ENCODE results near the gene NTMT1. TPM values are rescaled to one million over a fixed set of nuclear protein-coding genes. Genes with fewer than 3 reads are reported as not detected.

The NTMT1 gene
- total and polyA plus RNA-seq, 2 donors: 23.9 to 33.2 TPM

- H3K27ac ChIP-seq (ENCODE audit: low read depth in 1 of 2, low read length in 1 of 2): no peak overlapping the region
- DNase-seq (ENCODE audit: low read depth in 6 of 9, low spot score in 9 of 9): no peak
- 90% methylated on average over 7 of the region's 7 CpGs for whole genome bisulfite sequencing
Observed at GRCh38 chr9:129594632-129595031, 31.3 kb upstream of the NTMT1 start.

DNA sequence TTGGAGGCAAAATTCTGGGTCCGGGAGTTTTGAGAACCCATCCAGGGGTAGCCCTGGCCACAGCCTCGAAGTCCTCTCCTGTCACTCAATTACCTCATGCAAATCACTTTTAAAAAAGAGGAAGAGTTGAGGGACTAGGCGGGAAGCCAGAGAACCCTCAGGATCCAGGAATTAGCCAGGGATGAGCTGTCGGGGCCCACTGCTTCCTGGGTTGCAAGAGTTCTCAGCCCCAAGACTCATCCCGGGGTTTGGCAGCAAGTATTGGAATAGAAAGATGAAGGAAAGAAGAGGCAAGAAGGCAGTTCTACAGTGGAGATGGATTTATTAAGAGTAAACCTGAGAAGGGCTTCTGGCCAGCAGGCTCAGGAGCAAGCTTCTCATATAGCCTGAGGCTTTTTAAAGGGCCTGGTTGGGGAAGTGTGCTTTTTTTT, 30.6 kb upstream of the NTMT1 start:
- WGBS: 72% methylated on average over 5 of the region's 5 CpGs
- Histone ChIP-seq H3K27ac (ENCODE audit: low read depth in 1 of 2, low read length in 1 of 2) (no peak overlapping the region), H3K4me3 (ENCODE audit: low read length in 2 of 2) (no peak overlapping the region), H3K9me3 (ENCODE audit: control insufficient read depth in 2 of 2, insufficient read depth in 1 of 2, low read length in 1 of 2) (peaks cover 0 to 10% of the 10 kb centered on the region in 2 donors), H3K27me3 (ENCODE audit: control insufficient read depth in 2 of 2, insufficient read depth in 1 of 2, low read length in 1 of 2) (peaks cover 19 to 45% of the 10 kb centered on the region in 2 donors), H3K36me3 (ENCODE audit: control insufficient read depth in 2 of 2, insufficient read depth in 2 of 2, low read length in 1 of 2) (no peaks in the 10 kb centered on the region), H3K4me1 (ENCODE audit: control insufficient read depth in 2 of 2, insufficient read depth in 2 of 2, low read length in 2 of 2) (peaks cover 2 to 32% of the 10 kb centered on the region in 2 donors)
- no peak for DNase-seq (ENCODE audit: low read depth in 6 of 9, low spot score in 9 of 9)

More at GRCh38 chr9:129594632-129595031, 31.3 kb upstream of the NTMT1 start:
- Histone ChIP-seq H3K27me3 (ENCODE audit: control insufficient read depth in 2 of 2, insufficient read depth in 1 of 2, low read length in 1 of 2) (peaks cover 19 to 45% of the 10 kb centered on the region in 2 donors), H3K9me3 (ENCODE audit: control insufficient read depth in 2 of 2, insufficient read depth in 1 of 2, low read length in 1 of 2) (peaks cover 0 to 10% of the 10 kb centered on the region in 2 donors), H3K36me3 (ENCODE audit: control insufficient read depth in 2 of 2, insufficient read depth in 2 of 2, low read length in 1 of 2) (no peaks in the 10 kb centered on the region), H3K4me1 (ENCODE audit: control insufficient read depth in 2 of 2, insufficient read depth in 2 of 2, low read length in 2 of 2) (peaks cover 2 to 32% of the 10 kb centered on the region in 2 donors), H3K4me3 (ENCODE audit: low read length in 2 of 2) (no peak overlapping the region)

DNA sequence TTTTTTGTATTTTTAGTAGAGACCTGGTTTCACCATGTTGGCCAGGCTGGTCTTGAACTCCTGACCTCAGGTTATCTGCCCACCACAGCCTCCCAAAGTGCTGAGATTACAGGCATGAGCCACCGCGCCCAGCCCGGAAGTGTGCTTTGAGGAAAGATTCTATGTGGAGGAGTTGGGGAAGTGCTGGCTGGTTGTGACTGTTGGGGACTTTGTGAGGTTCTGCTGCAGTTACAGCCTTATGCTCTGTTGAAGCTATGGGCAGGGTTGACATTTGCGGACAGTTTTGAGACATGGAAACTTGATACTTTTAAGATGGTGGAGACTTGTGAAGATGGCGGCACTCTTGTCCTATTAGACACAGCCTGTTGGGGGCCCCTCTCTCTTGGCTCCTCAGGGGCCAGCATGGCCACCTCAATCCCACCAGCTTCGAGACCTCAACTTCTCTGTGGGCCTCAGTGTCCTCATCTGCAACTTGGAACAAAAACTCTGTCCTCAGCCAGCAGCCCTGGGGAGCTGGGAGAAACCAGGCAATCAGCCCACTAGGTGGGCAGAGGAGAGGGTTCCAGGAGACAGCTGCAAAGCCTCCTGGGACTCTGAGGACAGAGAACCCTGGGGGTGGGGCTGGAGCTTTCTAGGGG, 29.9 kb upstream of the NTMT1 start:
- WGBS: 60% methylated on average over 6 of the region's 6 CpGs
- H3K9me3 ChIP-seq (ENCODE audit: control insufficient read depth in 2 of 2, insufficient read depth in 1 of 2, low read length in 1 of 2): peaks cover 0 to 10% of the 10 kb centered on the region in 2 donors
- no peaks in the 10 kb centered on the region for H3K36me3 ChIP-seq (ENCODE audit: control insufficient read depth in 2 of 2, insufficient read depth in 2 of 2, low read length in 1 of 2)
- DNase-seq (ENCODE audit: low read depth in 6 of 9, low spot score in 9 of 9): no peak
- H3K27ac ChIP-seq (ENCODE audit: low read depth in 1 of 2, low read length in 1 of 2): no peak overlapping the region
- no peak overlapping the region for H3K4me3 ChIP-seq (ENCODE audit: low read length in 2 of 2)
- H3K4me1 ChIP-seq (ENCODE audit: control insufficient read depth in 2 of 2, insufficient read depth in 2 of 2, low read length in 2 of 2): peaks cover 2 to 32% of the 10 kb centered on the region in 2 donors
- peaks cover 19 to 47% of the 10 kb centered on the region in 2 donors for H3K27me3 ChIP-seq (ENCODE audit: control insufficient read depth in 2 of 2, insufficient read depth in 1 of 2, low read length in 1 of 2)

DNA sequence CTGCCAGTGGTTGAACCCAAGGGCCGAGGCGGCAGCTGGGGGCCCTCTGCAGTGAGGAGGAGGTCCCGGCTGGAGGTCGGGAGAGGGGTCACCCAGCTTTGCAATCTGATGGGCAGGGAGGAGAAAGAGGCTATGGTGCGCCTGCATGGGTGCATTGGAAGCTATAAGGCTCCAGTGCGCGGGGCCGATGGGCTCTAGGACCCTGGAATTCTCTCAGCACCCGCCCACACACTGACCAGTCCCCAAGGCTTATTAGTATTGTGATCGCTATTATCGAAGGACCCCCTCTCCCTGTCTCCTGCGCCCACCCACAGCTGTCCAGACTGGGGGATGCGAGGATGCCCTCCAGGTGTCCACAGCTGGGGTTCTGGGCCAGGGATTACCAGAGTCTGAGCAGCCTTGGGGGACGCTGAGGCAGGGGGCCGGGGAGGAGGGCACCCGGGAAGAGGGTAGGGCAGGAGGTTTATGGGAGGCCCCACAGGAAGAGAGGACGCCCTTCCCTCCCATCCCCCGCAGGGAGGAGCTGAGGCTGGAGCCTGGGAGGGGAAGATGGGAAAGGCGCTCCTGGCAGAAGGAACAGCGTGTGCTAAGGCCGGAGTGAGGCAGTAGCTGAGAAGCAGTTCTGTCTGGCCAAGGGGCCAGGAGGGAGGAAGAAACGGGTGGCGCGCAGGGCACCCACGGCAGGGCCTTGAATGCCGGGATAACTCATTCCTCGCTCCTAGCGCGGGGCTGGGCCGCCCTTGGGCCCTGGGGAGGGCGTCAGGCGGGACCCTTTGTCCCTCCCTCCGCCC, 29.2 kb upstream of the NTMT1 start:
- Histone ChIP-seq H3K27ac (ENCODE audit: low read depth in 1 of 2, low read length in 1 of 2) (peak overlapping the region in 1 of 2 donors; percentile 26), H3K9me3 (ENCODE audit: control insufficient read depth in 2 of 2, insufficient read depth in 1 of 2, low read length in 1 of 2) (peaks cover 0 to 10% of the 10 kb centered on the region in 2 donors), H3K4me3 (ENCODE audit: low read length in 2 of 2) (no peak overlapping the region), H3K36me3 (ENCODE audit: control insufficient read depth in 2 of 2, insufficient read depth in 2 of 2, low read length in 1 of 2) (no peaks in the 10 kb centered on the region), H3K4me1 (ENCODE audit: control insufficient read depth in 2 of 2, insufficient read depth in 2 of 2, low read length in 2 of 2) (peaks cover 2 to 32% of the 10 kb centered on the region in 2 donors), H3K27me3 (ENCODE audit: control insufficient read depth in 2 of 2, insufficient read depth in 1 of 2, low read length in 1 of 2) (peaks cover 19 to 50% of the 10 kb centered on the region in 2 donors)
- WGBS: 69% methylated on average over 33 of the region's 33 CpGs
- no peak for DNase-seq (ENCODE audit: low read depth in 6 of 9, low spot score in 9 of 9)

DNA sequence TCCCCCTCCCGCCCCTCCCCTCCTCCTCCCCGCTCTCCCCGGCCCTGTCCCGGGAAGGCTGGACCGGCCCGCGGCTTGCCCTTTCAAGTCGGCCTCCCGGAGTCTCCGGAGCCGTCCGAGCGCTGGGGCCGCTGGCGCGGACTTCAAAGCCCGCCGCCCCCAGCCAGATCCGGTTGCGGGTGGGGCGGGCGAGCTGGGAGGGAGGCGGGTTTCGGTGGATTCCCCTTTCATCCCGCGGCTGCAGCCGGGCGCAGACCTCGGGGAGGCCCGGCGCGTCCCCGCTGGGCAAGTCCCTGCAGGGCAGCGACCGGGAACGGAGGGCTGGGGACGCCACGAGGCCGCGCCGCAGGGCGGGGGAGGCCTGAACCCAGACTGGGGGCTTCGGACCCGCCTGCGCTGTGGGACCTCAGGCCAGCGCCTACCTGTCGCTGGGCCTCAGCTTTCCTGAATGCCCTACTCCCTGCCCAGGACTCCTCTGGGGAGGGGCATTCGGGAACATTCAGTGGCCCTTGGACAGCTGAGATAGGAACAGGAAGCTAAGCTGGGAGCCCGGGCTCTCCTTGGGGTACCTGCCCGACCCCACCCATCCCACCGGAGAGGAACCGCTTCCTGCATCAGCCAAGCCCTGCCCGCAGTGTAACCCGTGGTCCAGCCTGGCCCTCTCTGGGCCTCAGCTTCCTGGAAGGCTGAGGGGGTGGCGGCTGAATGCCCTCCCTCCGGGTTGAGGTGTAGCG, 28.4 kb upstream of the NTMT1 start:
- WGBS: 3% methylated on average over 57 of the region's 57 CpGs
- DNase-seq (ENCODE audit: low read depth in 6 of 9, low spot score in 9 of 9): no peak
- no peak overlapping the region for H3K4me3 ChIP-seq (ENCODE audit: low read length in 2 of 2)
- peak overlapping the region; percentile 46 to 68 for H3K27ac ChIP-seq (ENCODE audit: low read depth in 1 of 2, low read length in 1 of 2)
- H3K9me3 ChIP-seq (ENCODE audit: control insufficient read depth in 2 of 2, insufficient read depth in 1 of 2, low read length in 1 of 2): peaks cover 0 to 10% of the 10 kb centered on the region in 2 donors
- peaks cover 19 to 52% of the 10 kb centered on the region in 2 donors for H3K27me3 ChIP-seq (ENCODE audit: control insufficient read depth in 2 of 2, insufficient read depth in 1 of 2, low read length in 1 of 2)
- no peaks in the 10 kb centered on the region for H3K36me3 ChIP-seq (ENCODE audit: control insufficient read depth in 2 of 2, insufficient read depth in 2 of 2, low read length in 1 of 2)
- H3K4me1 ChIP-seq (ENCODE audit: control insufficient read depth in 2 of 2, insufficient read depth in 2 of 2, low read length in 2 of 2): peaks cover 2 to 35% of the 10 kb centered on the region in 2 donors

- Histone ChIP-seq H3K9me3 (ENCODE audit: control insufficient read depth in 2 of 2, insufficient read depth in 1 of 2, low read length in 1 of 2) (peaks cover 0 to 10% of the 10 kb centered on the region in 2 donors), H3K4me3 (ENCODE audit: low read length in 2 of 2) (no peak overlapping the region), H3K27ac (ENCODE audit: low read depth in 1 of 2, low read length in 1 of 2) (peak overlapping the region; percentile 46), H3K36me3 (ENCODE audit: control insufficient read depth in 2 of 2, insufficient read depth in 2 of 2, low read length in 1 of 2) (no peaks in the 10 kb centered on the region), H3K4me1 (ENCODE audit: control insufficient read depth in 2 of 2, insufficient read depth in 2 of 2, low read length in 2 of 2) (peaks cover 2 to 41% of the 10 kb centered on the region in 2 donors), H3K27me3 (ENCODE audit: control insufficient read depth in 2 of 2, insufficient read depth in 1 of 2, low read length in 1 of 2) (peaks cover 19 to 52% of the 10 kb centered on the region in 2 donors)
- 53% methylated on average over 14 of the region's 14 CpGs for WGBS
- DNase-seq (ENCODE audit: low read depth in 6 of 9, low spot score in 9 of 9): no peak
Observed at GRCh38 chr9:129598089-129598596, 27.8 kb upstream of the NTMT1 start.

GRCh38 chr9:129601082-129601674, 24.8 kb upstream of the NTMT1 start:
- no peak overlapping the region for H3K27ac ChIP-seq (ENCODE audit: low read depth in 1 of 2, low read length in 1 of 2)
- DNase-seq (ENCODE audit: low read depth in 6 of 9, low spot score in 9 of 9): no peak
- peaks cover 0 to 13% of the 10 kb centered on the region in 2 donors for H3K9me3 ChIP-seq (ENCODE audit: control insufficient read depth in 2 of 2, insufficient read depth in 1 of 2, low read length in 1 of 2)
- H3K36me3 ChIP-seq (ENCODE audit: control insufficient read depth in 2 of 2, insufficient read depth in 2 of 2, low read length in 1 of 2): no peaks in the 10 kb centered on the region
- no peak overlapping the region for H3K4me3 ChIP-seq (ENCODE audit: low read length in 2 of 2)
- WGBS: 85% methylated on average over 9 of the region's 9 CpGs
- peaks cover 15 to 37% of the 10 kb centered on the region in 2 donors for H3K27me3 ChIP-seq (ENCODE audit: control insufficient read depth in 2 of 2, insufficient read depth in 1 of 2, low read length in 1 of 2)
- peaks cover 6 to 47% of the 10 kb centered on the region in 2 donors for H3K4me1 ChIP-seq (ENCODE audit: control insufficient read depth in 2 of 2, insufficient read depth in 2 of 2, low read length in 2 of 2)

- H3K4me3 ChIP-seq (ENCODE audit: low read length in 2 of 2): no peak overlapping the region
- no peak for DNase-seq (ENCODE audit: low read depth in 6 of 9, low spot score in 9 of 9)
- no peak overlapping the region for H3K27ac ChIP-seq (ENCODE audit: low read depth in 1 of 2, low read length in 1 of 2)
- WGBS: 63% methylated on average over 10 of the region's 10 CpGs
- peaks cover 0 to 4% of the 10 kb centered on the region in 2 donors for H3K9me3 ChIP-seq (ENCODE audit: control insufficient read depth in 2 of 2, insufficient read depth in 1 of 2, low read length in 1 of 2)
- H3K36me3 ChIP-seq (ENCODE audit: control insufficient read depth in 2 of 2, insufficient read depth in 2 of 2, low read length in 1 of 2): no peaks in the 10 kb centered on the region
- peaks cover 5 to 46% of the 10 kb centered on the region in 2 donors for H3K4me1 ChIP-seq (ENCODE audit: control insufficient read depth in 2 of 2, insufficient read depth in 2 of 2, low read length in 2 of 2)
- H3K27me3 ChIP-seq (ENCODE audit: control insufficient read depth in 2 of 2, insufficient read depth in 1 of 2, low read length in 1 of 2): peaks cover 6 to 21% of the 10 kb centered on the region in 2 donors
Observed at GRCh38 chr9:129602598-129603415, 23.2 kb upstream of the NTMT1 start.
